HUES6 (cell line): ENCODE results near the gene GPR162.

ENCODE experiments used
- H3K27ac ChIP-seq: 2 replicates; pipeline ENCODE4 v1.7.0; 2013; ENCODE audit warnings: low read depth, mild to moderate bottlenecking, low read length, inconsistent platforms
- H3K27me3 ChIP-seq: 2 replicates; pipeline ENCODE4 v1.6.1; 2013; ENCODE audit warnings: low read length; ENCODE audit not compliant: control insufficient read depth, insufficient read depth
- H3K36me3 ChIP-seq: 2 replicates; pipeline ENCODE4 v1.6.1; 2013; ENCODE audit warnings: low read length; ENCODE audit not compliant: control insufficient read depth, insufficient read depth
- H3K4me1 ChIP-seq: 2 replicates; pipeline ENCODE4 v1.6.1; 2013; ENCODE audit warnings: low read length; ENCODE audit not compliant: control insufficient read depth, insufficient read depth
- H3K4me3 ChIP-seq: 2 replicates; pipeline ENCODE4 v1.5.1; 2013; ENCODE audit warnings: low read depth, low read length
- H3K9ac ChIP-seq: one replicate; pipeline ENCODE4 v1.6.1; 2013; ENCODE audit warnings: mild to moderate bottlenecking, low read length
- H3K9me3 ChIP-seq: 2 replicates; pipeline ENCODE4 v1.6.1; 2013; ENCODE audit warnings: low read depth, low read length; ENCODE audit not compliant: control insufficient read depth, insufficient read depth

The GPR162 gene

DNA sequence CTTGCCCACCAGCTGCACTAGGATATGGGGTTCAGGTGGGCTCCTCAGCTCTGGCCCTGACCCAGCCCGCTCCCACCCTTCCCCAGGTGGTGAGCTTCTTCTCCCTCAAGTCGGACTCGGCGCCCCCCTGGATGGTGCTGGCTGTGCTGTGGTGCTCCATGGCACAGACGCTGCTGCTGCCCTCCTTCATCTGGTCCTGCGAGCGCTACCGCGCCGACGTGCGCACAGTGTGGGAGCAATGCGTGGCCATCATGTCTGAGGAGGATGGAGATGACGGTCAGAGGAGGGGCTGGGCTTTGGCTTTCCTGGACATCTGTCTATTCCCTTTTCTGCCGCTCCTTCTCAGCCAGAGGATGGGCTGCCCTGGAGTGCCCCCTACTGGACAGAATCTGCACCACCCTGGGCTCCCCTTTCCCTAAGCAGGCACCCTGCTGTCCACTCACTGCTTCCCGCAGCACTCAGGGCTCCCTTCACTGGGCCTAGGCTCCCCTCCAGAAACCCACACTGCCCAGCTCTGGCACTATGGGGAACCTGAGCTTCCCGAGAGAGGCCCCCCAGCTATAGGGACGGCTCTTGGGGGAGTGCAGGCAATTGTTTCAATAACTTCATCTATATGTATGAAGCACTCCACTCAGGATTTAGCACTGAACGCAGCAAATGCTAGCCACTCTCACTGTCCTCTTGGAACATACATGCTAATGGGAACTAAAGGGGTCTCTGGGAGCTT is 3.9 kb downstream of the GPR162 start:
- peak overlapping the region; percentile 14 for H3K9ac ChIP-seq
- no peaks in the 10 kb centered on the region for H3K9me3 ChIP-seq
- H3K27me3 ChIP-seq: peaks cover 46% of the 10 kb centered on the region
- H3K27ac ChIP-seq: no peak overlapping the region
- peak overlapping the region; percentile 61 for H3K4me3 ChIP-seq
- H3K4me1 ChIP-seq: peaks cover 53% of the 10 kb centered on the region
- H3K36me3 ChIP-seq: peaks cover 6% of the 10 kb centered on the region

DNA sequence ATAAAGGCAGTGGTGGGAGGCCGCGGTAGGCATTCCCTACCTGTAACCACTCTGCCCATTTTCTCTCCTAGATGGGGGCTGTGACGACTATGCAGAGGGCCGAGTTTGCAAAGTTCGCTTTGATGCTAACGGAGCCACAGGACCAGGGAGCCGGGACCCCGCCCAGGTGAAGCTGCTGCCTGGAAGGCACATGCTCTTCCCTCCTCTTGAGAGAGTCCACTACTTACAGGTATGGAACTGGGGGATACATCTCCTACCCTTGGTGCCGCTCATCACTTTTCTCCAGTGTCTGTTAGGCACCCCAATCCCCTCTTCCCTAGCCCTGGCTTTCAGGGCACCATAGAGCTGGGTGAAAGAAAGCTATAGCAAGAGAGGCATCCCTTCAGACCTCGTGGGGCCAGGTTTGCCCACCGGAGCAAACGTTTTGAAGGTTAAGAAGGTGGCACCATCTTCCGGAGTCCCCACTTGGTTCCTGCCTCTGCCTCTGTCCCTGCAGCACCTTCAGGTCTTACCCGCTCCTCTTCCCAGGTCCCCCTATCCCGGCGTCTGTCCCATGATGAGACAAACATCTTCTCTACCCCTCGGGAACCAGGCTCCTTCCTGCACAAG is 4.6 kb downstream of the GPR162 start:
- no peak overlapping the region for H3K9ac ChIP-seq
- H3K27me3 ChIP-seq: peaks cover 46% of the 10 kb centered on the region
- no peak overlapping the region for H3K27ac ChIP-seq
- no peaks in the 10 kb centered on the region for H3K9me3 ChIP-seq
- peaks cover 48% of the 10 kb centered on the region for H3K4me1 ChIP-seq
- peak overlapping the region; percentile 61 for H3K4me3 ChIP-seq
- peaks cover 13% of the 10 kb centered on the region for H3K36me3 ChIP-seq

DNA sequence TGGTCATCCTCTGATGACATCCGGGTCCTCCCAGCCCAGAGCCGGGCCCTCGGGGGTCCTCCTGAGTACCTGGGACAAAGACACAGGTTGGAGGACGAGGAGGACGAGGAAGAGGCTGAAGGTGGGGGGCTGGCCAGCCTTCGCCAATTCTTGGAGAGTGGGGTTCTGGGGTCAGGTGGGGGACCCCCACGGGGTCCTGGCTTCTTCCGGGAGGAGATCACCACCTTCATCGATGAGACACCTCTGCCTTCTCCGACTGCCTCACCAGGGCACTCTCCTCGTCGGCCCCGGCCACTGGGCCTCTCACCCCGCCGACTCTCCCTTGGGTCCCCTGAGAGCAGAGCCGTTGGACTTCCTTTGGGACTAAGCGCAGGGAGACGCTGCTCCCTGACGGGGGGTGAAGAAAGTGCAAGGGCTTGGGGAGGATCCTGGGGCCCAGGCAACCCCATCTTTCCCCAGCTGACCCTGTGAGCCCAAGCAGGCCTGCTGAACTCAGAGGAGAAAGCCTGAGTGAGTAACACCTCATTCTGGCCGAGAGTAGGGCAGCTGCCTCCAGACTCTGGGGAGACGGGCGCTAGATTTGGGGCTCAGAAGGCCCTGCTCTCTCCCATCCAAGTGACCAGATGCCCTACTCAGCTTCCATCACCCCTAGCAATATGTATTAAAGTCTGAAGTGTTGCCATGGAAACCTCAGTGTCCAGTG is 5.3 kb downstream of the GPR162 start:
- Histone ChIP-seq H3K36me3 (peaks cover 19% of the 10 kb centered on the region), H3K9ac (no peak overlapping the region), H3K4me3 (peak overlapping the region; percentile 42; the same call in 1 of the 2 replicates), H3K9me3 (no peaks in the 10 kb centered on the region), H3K27me3 (peaks cover 44% of the 10 kb centered on the region), H3K4me1 (peaks cover 47% of the 10 kb centered on the region), H3K27ac (no peak overlapping the region)

DNA sequence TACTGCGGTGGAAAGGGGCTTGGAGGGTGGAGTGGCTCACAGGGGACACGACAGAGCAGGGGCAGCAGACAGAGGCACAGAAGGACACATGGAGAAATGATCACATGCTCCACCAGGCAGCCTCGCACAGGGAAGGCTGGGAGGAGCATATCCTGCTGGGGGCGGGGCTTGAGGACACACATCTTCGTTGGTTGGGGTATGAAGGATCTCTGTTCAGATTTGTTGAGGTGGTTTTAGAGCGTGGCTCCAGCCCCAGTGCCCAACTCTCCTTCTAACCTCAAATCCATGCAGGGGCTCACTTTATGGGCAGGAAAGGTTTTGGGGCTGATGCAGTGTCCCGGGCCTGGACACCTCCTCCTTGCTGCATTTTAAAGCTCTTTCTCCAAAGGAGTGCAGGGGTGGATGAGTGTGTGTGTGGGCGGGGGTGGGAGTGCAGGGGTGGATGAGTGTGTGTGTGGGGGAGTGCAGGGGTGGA is 5.9 kb downstream of the GPR162 start:
- Histone ChIP-seq H3K9ac (no peak overlapping the region), H3K4me1 (peaks cover 41% of the 10 kb centered on the region), H3K36me3 (peaks cover 24% of the 10 kb centered on the region), H3K4me3 (peak overlapping the region; percentile 42), H3K27ac (no peak overlapping the region), H3K9me3 (no peaks in the 10 kb centered on the region), H3K27me3 (peaks cover 38% of the 10 kb centered on the region)

DNA sequence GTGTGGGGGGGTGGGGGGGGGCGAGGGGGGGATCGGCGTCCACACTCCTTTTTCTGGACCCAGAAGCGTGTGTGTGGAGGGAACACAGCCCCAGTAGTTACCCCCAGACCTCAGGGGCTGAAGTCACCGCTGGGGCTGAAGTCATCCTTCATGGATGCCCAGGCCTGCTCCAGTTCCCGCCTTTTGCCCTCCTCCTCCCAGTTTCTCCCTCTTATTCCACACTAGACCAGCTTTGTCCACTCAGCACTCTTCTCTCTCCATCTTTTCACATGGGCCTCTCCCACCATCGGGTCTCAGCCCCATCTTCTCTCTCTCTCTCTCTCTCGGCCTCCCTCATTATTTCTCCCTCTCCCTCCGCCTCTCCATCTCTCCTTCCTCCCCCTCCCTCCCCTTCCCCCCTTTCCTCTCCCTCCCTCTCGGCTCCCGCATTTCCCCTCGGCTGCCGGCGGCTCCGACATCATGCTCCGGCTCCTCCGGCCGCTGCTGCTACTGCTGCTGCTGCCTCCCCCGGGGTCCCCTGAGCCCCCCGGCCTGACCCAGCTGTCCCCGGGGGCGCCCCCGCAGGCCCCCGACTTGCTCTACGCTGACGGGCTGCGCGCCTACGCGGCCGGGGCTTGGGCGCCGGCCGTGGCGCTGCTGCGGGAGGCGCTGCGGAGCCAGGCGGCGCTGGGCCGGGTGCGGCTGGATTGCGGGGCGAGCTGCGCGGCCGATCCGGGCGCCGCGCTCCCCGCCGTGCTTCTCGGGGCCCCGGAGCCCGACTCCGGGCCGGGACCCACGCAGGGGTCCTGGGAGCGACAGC is 6.6 kb downstream of the GPR162 start, which contains the start of gene P3H3:
TSS of gene P3H3 (plus strand) at position 426 of the 799 bp plus-strand sequence. CDS start at position 460, 34 bp downstream.
- Histone ChIP-seq H3K27ac (no peak within 1 kb of the TSS), H3K9ac (peak within 1 kb of the TSS; percentile 87), H3K9me3 (no peaks in the 10 kb centered on the region), H3K36me3 (peaks cover 26% of the 10 kb centered on the region), H3K4me1 (peaks cover 35% of the 10 kb centered on the region), H3K27me3 (peaks cover 32% of the 10 kb centered on the region), H3K4me3 (peak within 1 kb of the TSS; percentile 98)

DNA sequence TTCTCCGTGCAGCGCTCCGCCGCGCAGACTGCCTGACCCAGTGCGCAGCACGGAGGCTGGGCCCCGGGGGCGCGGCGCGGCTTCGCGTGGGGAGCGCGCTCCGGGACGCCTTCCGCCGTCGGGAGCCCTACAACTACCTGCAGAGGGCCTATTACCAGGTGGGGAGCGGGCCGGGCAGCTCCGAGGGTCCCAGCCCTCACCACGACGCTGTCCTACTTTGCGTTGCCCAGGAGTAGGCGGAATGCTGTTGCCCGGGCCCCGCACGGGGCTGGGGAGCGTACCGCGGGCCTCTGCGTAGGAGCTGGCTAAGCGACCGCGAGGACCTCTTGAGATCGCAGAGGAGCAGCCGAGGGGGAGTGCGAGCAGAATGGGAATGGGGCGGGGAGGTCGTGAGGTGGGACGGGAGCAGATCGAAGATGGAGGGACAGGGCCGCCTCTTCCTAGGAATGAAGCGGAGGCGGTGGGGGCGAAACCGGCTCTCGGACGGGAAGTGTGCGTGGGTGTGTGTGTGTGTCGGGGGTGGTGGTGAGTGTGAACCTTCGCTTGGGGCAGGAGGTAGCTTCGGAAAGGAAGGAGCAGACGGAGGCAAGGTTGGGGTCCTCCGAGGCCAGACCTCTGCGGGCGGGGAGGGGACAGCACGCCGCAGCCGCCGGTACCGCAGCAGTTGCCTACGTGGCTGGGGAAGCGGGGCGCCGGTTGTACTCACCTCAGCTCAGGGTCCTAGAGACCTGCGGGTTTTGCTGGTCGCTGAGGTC is 7.3 kb downstream of the GPR162 start:
- Histone ChIP-seq H3K27me3 (peaks cover 25% of the 10 kb centered on the region), H3K36me3 (peaks cover 34% of the 10 kb centered on the region), H3K4me1 (peaks cover 31% of the 10 kb centered on the region), H3K9ac (peak overlapping the region; percentile 87), H3K27ac (no peak overlapping the region), H3K9me3 (no peaks in the 10 kb centered on the region), H3K4me3 (peak overlapping the region; percentile 98)

DNA sequence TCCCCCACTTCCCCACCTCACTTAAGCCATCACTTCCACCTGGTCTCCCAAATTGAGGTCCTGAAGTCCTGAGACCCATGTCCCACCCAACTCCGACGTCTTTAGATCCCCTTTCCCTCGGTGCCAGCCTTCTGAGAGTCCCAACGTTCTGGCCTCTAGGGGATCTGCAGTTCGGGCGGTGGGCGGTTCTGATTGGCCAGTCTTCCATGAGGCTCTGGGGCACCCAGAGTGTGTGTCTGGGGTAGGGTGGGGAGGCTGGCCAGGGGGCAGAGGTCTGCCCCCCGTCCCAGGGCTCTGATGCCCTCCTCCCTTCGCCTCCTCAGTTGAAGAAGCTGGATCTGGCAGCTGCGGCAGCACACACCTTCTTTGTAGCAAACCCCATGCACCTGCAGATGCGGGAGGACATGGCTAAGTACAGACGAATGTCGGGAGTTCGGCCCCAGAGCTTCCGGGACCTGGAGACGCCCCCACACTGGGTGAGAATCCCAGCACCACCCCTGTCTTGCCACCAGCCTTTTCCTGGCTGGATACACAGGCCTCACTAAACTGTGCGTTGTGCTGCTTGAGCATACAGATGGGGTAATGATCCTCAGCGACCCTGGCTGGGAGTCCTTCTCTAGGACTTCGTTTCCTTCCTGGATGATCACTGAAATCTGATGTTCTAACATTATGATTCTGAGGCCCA is 8.1 kb downstream of the GPR162 start:
- no peak overlapping the region for H3K27ac ChIP-seq

DNA sequence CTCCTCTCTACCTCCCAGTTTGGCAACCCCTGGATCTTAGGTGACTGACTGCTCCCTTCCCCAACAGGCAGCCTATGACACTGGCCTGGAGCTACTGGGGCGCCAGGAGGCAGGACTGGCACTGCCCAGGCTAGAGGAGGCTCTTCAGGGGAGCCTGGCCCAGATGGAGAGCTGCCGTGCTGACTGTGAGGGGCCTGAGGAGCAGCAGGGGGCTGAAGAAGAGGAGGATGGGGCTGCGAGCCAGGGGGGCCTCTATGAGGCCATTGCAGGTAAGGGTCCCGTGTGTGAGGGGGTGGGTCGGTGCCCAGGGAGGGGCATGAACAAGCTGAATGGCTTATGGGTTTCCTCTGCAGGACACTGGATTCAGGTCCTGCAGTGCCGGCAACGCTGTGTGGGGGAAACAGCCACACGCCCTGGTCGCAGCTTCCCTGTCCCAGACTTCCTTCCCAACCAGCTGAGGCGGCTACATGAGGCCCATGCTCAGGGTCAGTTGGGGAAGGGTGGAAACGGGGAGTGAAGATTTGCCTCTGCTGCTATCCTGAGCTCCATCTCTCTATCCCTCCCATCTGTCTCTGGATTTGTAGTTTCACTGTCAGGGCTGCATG is 8.8 kb downstream of the GPR162 start:
- Histone ChIP-seq H3K4me1 (peaks cover 24% of the 10 kb centered on the region), H3K9me3 (no peaks in the 10 kb centered on the region), H3K27me3 (peaks cover 11% of the 10 kb centered on the region), H3K9ac (no peak overlapping the region), H3K36me3 (peaks cover 44% of the 10 kb centered on the region), H3K4me3 (peak overlapping the region; percentile 98), H3K27ac (no peak overlapping the region)

More for the DNA sequence above, 8.1 kb downstream of the GPR162 start:
- peaks cover 39% of the 10 kb centered on the region for H3K36me3 ChIP-seq
- peaks cover 18% of the 10 kb centered on the region for H3K27me3 ChIP-seq
- peak overlapping the region; percentile 98 for H3K4me3 ChIP-seq
- H3K4me1 ChIP-seq: peaks cover 31% of the 10 kb centered on the region
- H3K9ac ChIP-seq: peak overlapping the region; percentile 87
- H3K9me3 ChIP-seq: no peaks in the 10 kb centered on the region

DNA sequence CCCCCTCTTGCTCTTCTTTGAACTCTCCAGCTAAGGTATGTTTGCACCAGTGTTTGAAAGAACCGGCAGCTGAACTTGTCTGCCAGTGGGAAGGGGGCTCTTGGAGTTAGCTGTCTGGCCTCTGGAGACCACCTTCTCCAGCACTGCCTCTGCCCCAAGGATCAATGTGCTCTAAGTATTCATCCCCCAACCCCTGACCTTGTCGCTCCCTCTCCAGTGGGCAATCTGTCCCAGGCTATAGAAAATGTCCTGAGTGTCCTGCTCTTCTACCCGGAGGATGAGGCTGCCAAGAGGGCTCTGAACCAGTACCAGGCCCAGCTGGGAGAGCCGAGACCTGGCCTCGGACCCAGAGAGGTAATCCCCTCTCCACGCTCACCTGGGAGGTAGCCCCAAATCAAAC is 9.4 kb downstream of the GPR162 start:
- Histone ChIP-seq H3K9ac (no peak overlapping the region), H3K9me3 (no peaks in the 10 kb centered on the region), H3K27me3 (peaks cover 7% of the 10 kb centered on the region; the same call in 1 of the 2 replicates), H3K36me3 (peaks cover 44% of the 10 kb centered on the region), H3K4me3 (no peak overlapping the region), H3K27ac (no peak overlapping the region), H3K4me1 (peaks cover 20% of the 10 kb centered on the region)
